H1 (cell line): ENCODE results near the gene CCDC121. TPM values are rescaled to one million over a fixed set of nuclear protein-coding genes. Genes with fewer than 3 reads are reported as not detected.
A peak's percentile ranks its signal among the peaks of the same experiment; 100 is the strongest.

Experiments
- BCL11A ChIP-seq, 2 experiments: IDR thresholded peaks; one replicate each; pipeline ENCODE4 v1.6.1; 2011; ENCODE audit warnings: low read depth in 2 of 2, low read length in 2 of 2, mild to moderate bottlenecking in 2 of 2
- CBX5 ChIP-seq: fragments of 300-800, 300-1000 bp; sonication (generic); IDR thresholded peaks from 2 replicates; pipeline ENCODE4 v1.7.1; 2016; ENCODE audit warnings: antibody characterized with exemption, low read length, low read depth
- GABPA ChIP-seq: IDR thresholded peaks from 2 replicates; pipeline ENCODE4 v1.6.1; 2011; ENCODE audit warnings: mild to moderate bottlenecking, low read length, moderate library complexity, borderline replicate concordance; ENCODE audit not compliant: insufficient read depth
- JUN ChIP-seq: IDR thresholded peaks from 2 replicates; pipeline ENCODE4 v1.6.1; 2011; ENCODE audit warnings: low read depth, mild to moderate bottlenecking, improper control_type of control experiment, low read length
- POLR2A ChIP-seq, 2 experiments: IDR thresholded peaks; 1 replicate in 1 of 2; 2 replicates in 1 of 2; pipeline ENCODE4 v1.6.1; 2011; ENCODE audit warnings: low read depth in 2 of 2, low read length in 2 of 2, mild to moderate bottlenecking in 2 of 2; ENCODE audit errors: control extremely low read depth in 1 of 2
- SIX5 ChIP-seq: IDR thresholded peaks from 2 replicates; pipeline ENCODE4 v1.6.1; 2011; ENCODE audit warnings: mild to moderate bottlenecking, low read depth, low read length
- SP1 ChIP-seq: IDR thresholded peaks from 2 replicates; pipeline ENCODE4 v1.6.1; 2011; ENCODE audit warnings: low read depth, low read length
- polyA plus RNA-seq, 7 experiments: library from polyadenylated mRNA; depleted of rRNA in 3 of 7; stranded (reverse) in 5 of 7; unstranded in 2 of 7; fragments of >200 nt in 5 of 7; fragments of 200-250 nt in 2 of 7; gene quantifications; 1 replicate in 5 of 7; 2 replicates in 1 of 7; 4 replicates in 1 of 7; pipeline versions ENCODE4 v1.2.1 to v1.2.3, GENCODE V29; 2011 to 2013; ENCODE audit warnings: missing spikeins in 2 of 7, mixed read lengths in 2 of 7
- total RNA-seq: library from RNA; stranded (reverse); fragmentation: NEBNext Ultra II Directional; extraction: Animal tissue kit (Norgen Biotek cat#: 25700); gene quantifications from 2 replicates; pipeline ENCODE4 v1.2.1, GENCODE V29; 2021

CCDC121 gene
- total and polyA plus RNA-seq, 2 of the 8 experiments (the other 6 are each of a cell fraction or from before 2014, with no cell fraction given), result 0.68 to 1.5 TPM

GRCh38 chr2:27663285-27664153 lies 34.7 kb upstream of the CCDC121 start, which contains the start of the genes SLC4A1AP and SUPT7L (continued):
- TF ChIP-seq GABPA (peak; percentile 96), SP1 (no peak), CBX5 (no peak), JUN (0 out of 2 replicates have a peak, but pooled peaks have one; percentile 5), POLR2A (IDR thresholded peaks at IDR 0.05; ENCODE audit: control extremely low read depth in 1 of 2, low read depth in 2 of 2, low read length in 2 of 2) (peak; percentile 47 to 88), BCL11A (IDR thresholded peaks at IDR 0.05; ENCODE audit: low read depth in 2 of 2, low read length in 2 of 2) (no peak), SIX5 (peak; percentile 23; the same call in 1 of the 2 replicates)
